Left ventricle myocardium inferior (tissue), 1 donor: ENCODE results near the gene CCNQ. TPM values are rescaled to one million over a fixed set of nuclear protein-coding genes. Genes with fewer than 3 reads are reported as not detected.

ENCODE experiments used
- DNase-seq: peaks from one replicate; pipeline ENCODE4 v3.0.0-alpha.2; 2020
- H3K27ac ChIP-seq: fragments of 200-600 bp; replicated peaks from 2 replicates; pipeline ENCODE4 v1.8.0; 2021
- H3K27me3 ChIP-seq: fragments of 200-600 bp; 2 replicates; pipeline ENCODE4 v1.8.0; 2021; ENCODE audit warnings: low read depth
- H3K36me3 ChIP-seq: fragments of 200-600 bp; 2 replicates; pipeline ENCODE4 v1.8.0; 2021
- H3K4me1 ChIP-seq: fragments of 200-600 bp; 2 replicates; pipeline ENCODE4 v1.8.0; 2021
- H3K4me3 ChIP-seq: fragments of 200-600 bp; 2 replicates; pipeline ENCODE4 v1.8.0; 2021; ENCODE audit warnings: mild to moderate bottlenecking, moderate library complexity
- H3K9me3 ChIP-seq: fragments of 200-600 bp; replicated peaks from 2 replicates; pipeline ENCODE4 v1.8.0; 2021
- CTCF ChIP-seq: fragments of 200-600 bp; IDR thresholded peaks from 2 replicates; pipeline ENCODE4 v1.8.0; 2021; ENCODE audit warnings: antibody characterized with exemption, mild to moderate bottlenecking, borderline replicate concordance
- intact Hi-C: fragments of 100-400 bp; cut with micrococcal nuclease; formaldehyde crosslinking; loops from one replicate; pipeline ENCODE4 v1.11.0; 2022
- total RNA-seq: library from RNA; stranded (reverse); fragmentation: NEBNext Ultra II Directional; extraction: Animal tissue kit (Norgen Biotek cat#: 25700); gene quantifications from one replicate; pipeline ENCODE4 v1.2.1, GENCODE V29; 2021
- donor health status: DM: no; HTN: yes; CAD: no; lungs with severe emphysema.

The CCNQ gene
- total RNA-seq, 1 donor from 2014 or later = 39.3 TPM

DNA sequence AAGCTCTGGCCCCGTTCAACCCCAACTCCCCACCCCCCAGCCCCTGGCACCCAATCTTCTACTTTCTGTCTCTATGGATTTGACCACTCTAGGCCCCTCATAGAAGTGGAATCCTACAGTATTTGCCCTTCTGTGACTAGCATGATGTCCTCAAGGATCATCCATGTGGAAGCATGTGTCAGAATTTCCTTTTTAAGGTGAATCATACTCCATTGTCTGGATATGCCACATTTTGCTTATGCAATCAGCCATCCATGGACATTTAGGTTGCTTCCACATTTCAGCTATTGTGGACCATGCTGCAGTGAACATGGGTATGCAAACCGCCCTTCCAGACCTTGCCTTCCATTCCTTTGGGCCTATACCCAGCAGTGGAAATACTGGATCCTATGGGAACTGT is 15.5 kb downstream of the CCNQ start:
- intact Hi-C loops = no loop called here
- no peak overlapping the region for H3K4me3 ChIP-seq
- H3K9me3 ChIP-seq = no peaks in the 10 kb centered on the region
- no peak overlapping the region for H3K27ac ChIP-seq
- TF ChIP-seq CTCF = no peak
- no peak for DNase-seq
- peaks cover 18% of the 10 kb centered on the region for H3K36me3 ChIP-seq
- H3K27me3 ChIP-seq = no peaks in the 10 kb centered on the region
- H3K4me1 ChIP-seq = no peaks in the 10 kb centered on the region

- TF ChIP-seq CTCF = no peak
- Histone ChIP-seq H3K4me1 (no peaks in the 10 kb centered on the region), H3K27ac (no peak overlapping the region), H3K27me3 (no peaks in the 10 kb centered on the region), H3K4me3 (no peak overlapping the region), H3K9me3 (no peaks in the 10 kb centered on the region), H3K36me3 (peaks cover 13% of the 10 kb centered on the region)
- intact Hi-C loops = no loop called here
- DNase-seq = peak; percentile 24
Measured at GRCh38 chrX:153582896-153583295, 16.0 kb downstream of the CCNQ start.

GRCh38 chrX:153580700-153581386 is 18.1 kb downstream of the CCNQ start:
- peak; percentile 30 for TF ChIP-seq CTCF
- intact Hi-C loops = no loop called here
- DNase-seq = no peak
- Histone ChIP-seq H3K36me3 (no peaks in the 10 kb centered on the region), H3K4me1 (no peaks in the 10 kb centered on the region), H3K27ac (no peak overlapping the region), H3K9me3 (no peaks in the 10 kb centered on the region), H3K27me3 (no peaks in the 10 kb centered on the region), H3K4me3 (no peak overlapping the region)

DNA sequence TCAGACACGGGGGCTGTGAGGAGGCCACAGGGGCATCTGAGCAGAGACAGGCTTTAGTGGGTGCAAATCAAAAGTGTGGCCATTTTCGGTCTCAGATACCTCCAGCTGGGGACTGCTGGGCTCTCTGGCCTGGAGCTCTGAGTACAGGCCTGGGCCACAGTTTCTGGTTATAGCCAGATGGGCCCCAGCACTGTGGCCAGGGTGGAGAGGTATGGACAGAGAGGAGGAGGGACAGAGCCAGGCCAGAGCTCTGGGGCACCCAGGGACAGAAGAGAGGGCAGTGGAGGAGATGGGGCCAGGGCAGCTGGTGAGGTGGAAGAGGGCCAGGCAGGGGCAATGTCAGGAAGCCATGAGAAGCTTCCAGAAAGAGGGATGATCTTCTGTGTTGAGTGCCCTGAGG is 20.1 kb downstream of the CCNQ start:
- H3K27me3 ChIP-seq = no peaks in the 10 kb centered on the region
- intact Hi-C loops = no loop called here
- no peaks in the 10 kb centered on the region for H3K4me1 ChIP-seq
- no peak overlapping the region for H3K4me3 ChIP-seq
- no peaks in the 10 kb centered on the region for H3K9me3 ChIP-seq
- no peak for DNase-seq
- H3K36me3 ChIP-seq = no peaks in the 10 kb centered on the region
- no peak for TF ChIP-seq CTCF
- no peak overlapping the region for H3K27ac ChIP-seq

- Histone ChIP-seq H3K4me3 (no peak overlapping the region), H3K9me3 (no peaks in the 10 kb centered on the region), H3K4me1 (no peaks in the 10 kb centered on the region), H3K27ac (no peak overlapping the region), H3K27me3 (no peaks in the 10 kb centered on the region), H3K36me3 (no peaks in the 10 kb centered on the region)
- no peak for TF ChIP-seq CTCF
- DNase-seq = no peak
- intact Hi-C loops = no loop called here
Measured at GRCh38 chrX:153578200-153578835, 20.6 kb downstream of the CCNQ start.
